HG03565 (cell line): Measurements from ENCODE around the gene ARNT2.

Experiments
- ATAC-seq: cut with Tn5 transposase; IDR thresholded peaks from one replicate; pipeline ENCODE4 v1.9.1; 2021; ENCODE audit warnings: mild to moderate bottlenecking, moderate library complexity; ENCODE audit not compliant: unreplicated experiment

The ARNT2 gene

DNA sequence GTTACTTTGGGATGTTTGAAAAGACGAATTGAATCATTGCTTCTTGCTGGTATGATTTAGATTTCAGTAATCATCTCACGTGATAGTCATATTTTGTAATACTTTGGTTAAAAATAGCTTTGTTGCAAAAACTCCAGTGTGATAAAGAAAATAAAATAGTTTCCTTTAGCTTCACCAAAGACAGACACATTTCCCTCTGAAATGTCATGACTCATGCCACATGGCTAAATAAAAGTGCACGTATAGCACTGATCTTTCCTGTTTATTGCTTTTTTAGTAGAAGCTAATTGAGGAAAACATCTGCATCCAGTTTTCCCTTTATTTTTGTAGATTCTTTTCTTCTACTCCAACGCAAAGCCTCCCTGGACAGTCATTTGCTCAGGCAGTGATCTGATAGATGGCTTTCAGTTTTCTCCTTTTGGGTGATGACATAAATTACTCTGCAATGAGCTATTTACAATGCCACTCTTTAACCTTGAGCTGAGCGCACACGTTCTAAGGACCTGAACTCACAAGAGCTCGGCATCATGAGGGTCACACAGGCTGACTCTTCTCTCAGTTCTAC is 84.9 kb downstream of the ARNT2 start:
- ATAC-seq: no peak

- ATAC-seq: no peak
Measured at GRCh38 chr15:80490431-80490990, 86.3 kb downstream of the ARNT2 start.

- no peak for ATAC-seq
Measured at GRCh38 chr15:80491163-80491847, 87.1 kb downstream of the ARNT2 start.

GRCh38 chr15:80492409-80492808 is 88.2 kb downstream of the ARNT2 start:
- no peak for ATAC-seq

DNA sequence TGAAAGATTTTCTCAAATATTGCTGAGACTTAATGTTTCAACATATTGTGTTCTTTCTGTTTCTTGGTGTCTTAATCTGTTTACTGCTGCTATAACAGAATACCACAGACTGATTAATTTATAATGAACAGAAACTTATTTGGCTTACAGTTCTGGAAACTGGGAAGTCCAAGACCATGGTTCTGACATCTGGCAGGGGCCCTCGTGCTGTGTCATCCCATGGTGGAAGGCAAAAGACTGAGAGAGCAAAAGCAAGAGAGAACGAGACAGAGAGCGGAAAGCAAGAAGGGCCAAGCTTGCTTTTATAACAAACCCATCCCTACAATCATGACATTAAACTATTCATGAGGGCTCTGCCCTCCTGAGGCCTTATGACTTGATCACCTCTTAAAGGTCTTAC is 88.7 kb downstream of the ARNT2 start:
- no peak for ATAC-seq

DNA sequence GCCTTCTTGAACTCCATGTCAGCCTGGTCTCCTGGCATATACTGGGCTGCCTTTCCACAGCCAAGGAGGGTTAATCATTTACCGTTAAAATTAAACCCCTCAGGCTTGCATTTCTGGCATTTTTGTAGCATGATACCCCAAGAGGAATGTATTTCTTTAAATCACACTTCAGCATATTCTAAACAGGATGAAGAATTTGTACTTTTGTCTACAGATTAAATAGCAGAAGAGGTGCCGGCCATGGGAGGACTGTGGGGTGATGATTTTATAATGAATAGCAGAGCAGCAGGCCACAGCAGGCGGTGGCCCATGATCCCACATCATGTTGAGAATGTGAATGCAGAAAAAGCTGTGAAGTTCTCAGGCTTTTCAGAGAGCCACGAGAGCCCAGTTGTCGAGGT is 90.2 kb downstream of the ARNT2 start:
- ATAC-seq: no peak

DNA sequence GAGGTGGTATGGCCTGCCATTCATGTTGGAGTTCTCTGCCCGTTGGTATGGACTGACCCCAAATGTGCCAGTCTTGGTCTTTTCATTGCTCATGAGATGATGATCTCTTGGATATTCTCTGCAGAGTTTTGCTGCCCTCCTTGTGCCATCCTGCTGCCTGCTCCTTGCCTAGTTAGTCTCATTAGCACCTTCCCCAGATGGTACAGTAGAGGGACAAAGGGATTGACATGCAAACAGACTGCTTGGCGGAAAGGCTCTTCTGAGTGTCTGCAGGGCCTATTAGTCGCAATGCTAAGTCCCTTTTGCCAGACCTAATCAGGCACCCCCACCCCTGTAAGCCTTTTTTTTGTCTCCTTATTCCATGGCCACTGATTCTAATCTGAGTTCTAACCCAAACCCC is 90.6 kb downstream of the ARNT2 start:
- no peak for ATAC-seq

DNA sequence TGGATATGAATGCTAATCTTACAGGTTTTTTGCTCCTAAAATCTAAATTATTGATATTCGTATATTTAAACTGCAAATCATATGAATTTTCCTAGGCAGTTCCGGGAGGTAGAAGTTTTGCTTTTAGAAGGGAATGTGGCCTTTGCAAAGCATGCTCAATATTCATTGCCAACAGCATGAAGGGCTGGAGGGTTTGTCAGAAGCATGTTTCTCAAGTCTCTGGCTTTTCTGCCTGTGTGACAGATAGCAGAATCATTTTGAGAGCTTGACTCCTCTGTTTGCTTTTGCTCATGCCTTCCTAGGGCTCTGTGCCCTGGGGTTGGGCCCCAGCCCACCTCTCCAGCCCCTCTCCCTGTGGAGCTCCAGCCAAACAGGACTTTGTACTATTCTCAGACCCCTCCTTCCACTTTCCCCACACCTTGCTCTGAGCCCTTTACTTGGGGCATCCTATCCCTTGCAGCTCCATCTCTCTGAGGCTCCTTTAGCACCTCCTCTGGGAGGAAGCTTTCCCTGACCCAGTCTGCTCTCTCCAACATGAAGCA is 91.3 kb downstream of the ARNT2 start:
- ATAC-seq: no peak

- no peak for ATAC-seq
Measured at GRCh38 chr15:80496096-80496495, 91.9 kb downstream of the ARNT2 start.

GRCh38 chr15:80497221-80497620 is 93.0 kb downstream of the ARNT2 start:
- no peak for ATAC-seq

DNA sequence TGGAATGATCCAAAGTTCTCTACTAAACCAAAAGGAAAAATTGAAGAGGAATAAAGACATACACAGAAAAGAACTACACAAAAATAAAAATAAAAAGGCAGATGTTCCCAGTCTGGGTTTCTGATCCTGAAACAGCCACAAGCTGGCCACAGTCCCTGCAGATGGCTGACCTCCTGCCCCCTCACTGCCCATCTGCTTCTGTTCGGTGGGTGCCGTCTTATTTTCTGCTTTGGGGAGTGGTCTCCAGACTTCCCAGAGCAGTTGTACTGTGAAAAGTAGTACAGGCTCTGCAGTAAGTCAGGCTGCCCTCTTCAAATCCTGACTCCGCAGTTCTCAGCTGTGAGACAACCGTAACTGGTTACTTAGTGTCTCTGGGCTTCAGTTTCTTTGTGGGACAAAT is 94.5 kb downstream of the ARNT2 start:
- ATAC-seq: no peak

- no peak for ATAC-seq
Measured at GRCh38 chr15:80500021-80500420, 95.8 kb downstream of the ARNT2 start.

GRCh38 chr15:80501476-80501875 is 97.3 kb downstream of the ARNT2 start:
- ATAC-seq: no peak

- ATAC-seq: no peak
Measured at GRCh38 chr15:80502782-80503181, 98.6 kb downstream of the ARNT2 start.

GRCh38 chr15:80503319-80503952 is 99.3 kb downstream of the ARNT2 start:
- ATAC-seq: no peak

GRCh38 chr15:80504931-80505330 is 100.7 kb downstream of the ARNT2 start:
- no peak for ATAC-seq

DNA sequence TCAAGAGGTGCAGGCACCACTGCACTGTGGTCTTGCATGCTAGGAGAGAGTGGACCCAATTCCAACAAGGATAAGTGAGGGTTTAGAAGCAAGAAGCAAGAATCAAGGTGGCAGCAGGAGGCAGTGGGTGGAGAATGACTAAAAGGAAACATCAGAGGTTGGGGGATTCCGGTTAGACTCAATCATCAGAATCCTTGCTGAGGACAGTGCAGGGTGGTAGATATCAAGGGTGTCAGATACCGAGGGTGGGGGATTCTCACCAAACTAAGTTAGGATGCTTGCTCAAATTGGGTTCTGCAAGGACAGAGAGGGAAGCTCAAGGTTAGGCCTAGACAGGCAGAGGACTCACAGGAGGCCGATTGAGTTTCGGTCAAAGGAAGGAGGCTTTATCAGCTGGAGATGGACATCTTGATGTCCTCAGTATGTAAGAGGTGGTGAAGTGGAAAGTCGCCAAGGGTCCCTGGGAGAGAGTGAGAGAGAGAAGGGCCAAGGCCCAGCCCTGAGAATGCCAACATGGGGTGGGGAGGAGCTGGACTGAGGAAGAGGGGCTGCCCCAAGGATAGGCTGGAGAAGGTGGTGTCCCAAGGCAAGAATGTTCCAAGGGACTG is 102.2 kb downstream of the ARNT2 start:
- no peak for ATAC-seq

- no peak for ATAC-seq
Measured at GRCh38 chr15:80507131-80507530, 102.9 kb downstream of the ARNT2 start.

DNA sequence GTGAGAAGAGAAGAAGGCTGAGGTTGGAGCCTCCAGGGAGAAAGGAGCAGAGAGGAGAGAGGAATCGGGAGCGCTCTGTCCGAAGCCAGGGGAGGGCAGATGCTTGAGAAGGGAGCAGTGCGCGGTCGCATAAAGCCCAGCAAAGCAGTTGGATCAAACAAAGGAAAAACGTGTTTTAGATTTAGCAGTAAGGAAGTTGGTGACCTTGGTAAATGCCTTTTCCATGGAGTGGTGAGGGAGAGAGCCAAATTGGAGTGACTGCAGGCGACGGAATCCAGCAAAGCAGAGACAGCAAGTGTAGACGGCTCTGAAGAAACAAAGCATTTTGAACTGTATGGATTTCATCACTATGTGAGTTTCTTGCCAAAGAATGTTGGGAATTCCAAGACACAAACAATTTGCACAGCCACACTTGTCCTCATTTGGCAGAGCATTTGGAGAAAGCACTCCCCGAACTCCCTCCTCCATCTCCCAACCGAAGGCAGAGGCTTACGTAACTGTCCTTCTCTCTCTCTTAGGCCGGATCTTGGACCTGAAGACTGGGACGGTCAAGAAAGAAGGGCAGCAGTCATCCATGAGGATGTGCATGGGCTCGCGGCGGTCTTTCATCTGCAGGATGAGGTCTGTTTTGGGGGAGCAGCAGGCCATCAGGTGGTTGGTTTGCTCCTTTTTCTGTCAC is 103.6 kb downstream of the ARNT2 start:
- no peak for ATAC-seq

DNA sequence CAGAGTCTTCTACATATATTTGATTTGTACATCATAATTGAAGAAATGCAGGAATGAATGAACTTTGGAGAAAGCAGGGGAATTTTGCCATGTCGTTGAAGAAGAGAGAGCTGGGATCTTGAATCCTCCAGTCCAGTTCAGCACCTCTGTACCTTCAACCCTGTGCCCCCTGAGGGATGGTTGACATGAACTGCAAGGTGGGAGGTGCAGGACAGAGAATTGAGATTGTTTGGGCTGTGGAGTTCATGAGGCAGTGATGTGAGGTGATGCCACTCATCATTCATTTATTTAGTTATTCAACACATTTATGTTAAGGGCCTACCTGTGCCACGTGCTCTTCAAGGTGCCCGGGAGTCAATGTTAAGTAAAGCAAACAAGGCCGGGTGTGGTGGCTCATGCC is 104.6 kb downstream of the ARNT2 start:
- no peak for ATAC-seq

DNA sequence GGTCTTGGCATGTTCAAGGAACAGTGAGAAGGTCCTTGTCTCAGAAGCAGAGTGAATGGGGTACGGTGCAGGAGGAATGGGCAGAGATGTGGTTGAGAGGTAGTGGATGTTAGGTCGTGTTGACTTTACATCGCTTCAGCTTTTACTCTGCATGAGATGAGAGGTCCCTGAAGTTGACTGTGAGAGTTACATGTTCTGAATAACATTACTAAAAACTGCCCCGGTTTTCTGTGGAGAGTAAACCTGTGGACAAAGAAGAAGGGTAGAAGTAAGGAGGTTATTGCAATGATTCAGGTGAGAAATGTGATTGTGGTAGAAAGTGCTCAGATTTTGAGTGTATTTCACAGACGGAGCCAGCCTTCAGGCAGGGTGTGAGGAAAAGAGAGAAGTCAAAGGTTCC is 105.6 kb downstream of the ARNT2 start:
- ATAC-seq: no peak
